K562 (cell line): Measurements from ENCODE around the gene NFKBIB. TPM values are rescaled to one million over a fixed set of nuclear protein-coding genes. Genes with fewer than 3 reads are reported as not detected.

ENCODE experiments used
- ASH1L ChIP-seq: fragments of 450-650 bp; IDR thresholded peaks from 2 replicates; pipeline ENCODE4 v1.6.1; 2018; ENCODE audit warnings: borderline replicate concordance, mild to moderate bottlenecking, low read depth; ENCODE audit not compliant: partially characterized antibody
- CREBBP ChIP-seq: IDR thresholded peaks from one replicate; pipeline ENCODE4 v1.6.1; 2012; ENCODE audit warnings: low read depth, mild to moderate bottlenecking, control low read depth, inconsistent platforms, low read length
- EP300 ChIP-seq: IDR thresholded peaks from 2 replicates; pipeline ENCODE4 v1.6.1; 2012; ENCODE audit warnings: low read length, improper control_type of control experiment
- NFXL1 ChIP-seq: fragments of 450-650 bp; formaldehyde crosslinking; IDR thresholded peaks from 2 replicates; pipeline ENCODE4 v1.4.0; 2021; ENCODE audit warnings: mild to moderate bottlenecking
- RBBP5 ChIP-seq: fragments of 200-600 bp; sonication (generic); IDR thresholded peaks from 2 replicates; pipeline ENCODE4 v1.6.1; 2012; ENCODE audit warnings: borderline replicate concordance, mild to moderate bottlenecking, low read length, control low read depth, inconsistent platforms; ENCODE audit not compliant: insufficient read depth, poor library complexity, severe bottlenecking
- SETDB1 ChIP-seq: IDR thresholded peaks from one replicate; pipeline ENCODE4 v1.6.1; 2012; ENCODE audit warnings: low read length, control low read depth, inconsistent platforms
- SUPT5H ChIP-seq: fragments of 450-650 bp; IDR thresholded peaks from 2 replicates; pipeline ENCODE4 v1.6.1; 2016
- XRCC3 ChIP-seq: fragments of 450-650 bp; IDR thresholded peaks from 2 replicates; pipeline ENCODE4 v1.6.1; 2017; ENCODE audit warnings: mild to moderate bottlenecking, moderate library complexity
- ZBED1 ChIP-seq: IDR thresholded peaks from 2 replicates; pipeline ENCODE4 v1.6.1; 2014
- ZNF143 ChIP-seq: sonication (generic); formaldehyde crosslinking; IDR thresholded peaks from 2 replicates; pipeline ENCODE4 v1.9.0; 2022; ENCODE audit warnings: mild to moderate bottlenecking, missing genetic modification reagents
- ZNF408 ChIP-seq: fragments of 250-450 bp; sonication (Bioruptor Pico); IDR thresholded peaks from 2 replicates; pipeline ENCODE4 v1.4.0; 2020; ENCODE audit warnings: low read depth, mild to moderate bottlenecking, moderate library complexity
- polyA plus RNA-seq, 8 experiments: library from polyadenylated mRNA; depleted of rRNA in 4 of 8; stranded (reverse) in 5 of 8; unstranded in 3 of 8; fragments of >200 nt; fragmentation: Nextera tagmentation in 2 of 8; fragmentation: Illumina TruSeq in 1 of 8; extraction: Ambion mirVana in 2 of 8; extraction: Trizol in 1 of 8; gene quantifications; 2 replicates each; pipeline versions ENCODE4 v1.2.1 to v1.2.3, GENCODE V29; 2011 to 2014; ENCODE audit warnings: inconsistent platforms in 1 of 8, missing spikeins in 1 of 8
- total RNA-seq, 7 experiments: library from RNA; depleted of rRNA in 6 of 7; stranded (reverse); fragments of >200 nt in 6 of 7; fragmentation: Illumina TruSeq in 2 of 7; extraction: Trizol in 2 of 7; gene quantifications; 2 replicates each; pipeline versions ENCODE4 v1.2.1 to v1.2.3, GENCODE V29; 2011 to 2021; ENCODE audit warnings: low replicate concordance in 1 of 7
- TF ChIP-seq, protein P1 (sequence below): fragments of 200-600 bp; sonication (generic); IDR thresholded peaks from one replicate; pipeline ENCODE4 v1.6.1; 2012; ENCODE audit warnings: mild to moderate bottlenecking, low read depth, low read length, inconsistent platforms
- TF ChIP-seq, protein P2 (sequence below): fragments of 450-650 bp; IDR thresholded peaks from 2 replicates; pipeline ENCODE4 v1.6.1; 2016; ENCODE audit warnings: missing biosample characterization, missing genetic modification characterization
- TF ChIP-seq, protein P3 (sequence below): sonication (generic); formaldehyde crosslinking; IDR thresholded peaks from 2 replicates; pipeline ENCODE4 v1.8.1; 2023; ENCODE audit warnings: mild to moderate bottlenecking, missing genetic modification reagents

NFKBIB gene
- total and polyA plus RNA-seq, 9 of the 15 experiments (the other 6 are each of a cell fraction or from before 2014, with no cell fraction given) = 1.5 to 44.9 (median 10.4) TPM

DNA sequence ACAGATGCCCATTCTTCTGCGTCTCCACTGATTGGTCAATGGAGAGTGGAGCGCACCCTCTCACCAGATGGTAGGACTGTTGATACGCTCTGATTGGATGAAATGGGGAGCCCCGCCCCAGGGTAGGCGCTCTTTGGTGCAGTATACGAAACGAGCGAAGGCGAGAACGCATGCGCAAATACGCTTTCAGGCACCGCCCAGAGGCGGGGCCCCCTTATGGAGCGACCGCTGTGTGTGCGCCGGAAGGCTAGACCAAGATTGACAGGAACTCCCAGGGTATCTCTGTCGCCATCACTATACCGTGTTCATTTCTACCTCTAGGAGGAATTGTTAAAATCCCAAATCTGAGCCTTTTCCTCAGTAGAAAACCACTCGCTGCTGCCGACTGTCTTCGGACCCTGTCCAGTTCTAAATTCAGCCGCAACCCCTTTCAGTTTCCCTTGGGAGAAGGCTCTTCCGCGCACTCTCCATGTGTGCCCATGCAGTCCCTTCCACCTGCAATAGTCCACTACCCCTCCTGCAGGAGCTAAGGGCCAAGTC, 49.3 kb upstream of the NFKBIB start (continued):
- TF ChIP-seq, protein P1, sequence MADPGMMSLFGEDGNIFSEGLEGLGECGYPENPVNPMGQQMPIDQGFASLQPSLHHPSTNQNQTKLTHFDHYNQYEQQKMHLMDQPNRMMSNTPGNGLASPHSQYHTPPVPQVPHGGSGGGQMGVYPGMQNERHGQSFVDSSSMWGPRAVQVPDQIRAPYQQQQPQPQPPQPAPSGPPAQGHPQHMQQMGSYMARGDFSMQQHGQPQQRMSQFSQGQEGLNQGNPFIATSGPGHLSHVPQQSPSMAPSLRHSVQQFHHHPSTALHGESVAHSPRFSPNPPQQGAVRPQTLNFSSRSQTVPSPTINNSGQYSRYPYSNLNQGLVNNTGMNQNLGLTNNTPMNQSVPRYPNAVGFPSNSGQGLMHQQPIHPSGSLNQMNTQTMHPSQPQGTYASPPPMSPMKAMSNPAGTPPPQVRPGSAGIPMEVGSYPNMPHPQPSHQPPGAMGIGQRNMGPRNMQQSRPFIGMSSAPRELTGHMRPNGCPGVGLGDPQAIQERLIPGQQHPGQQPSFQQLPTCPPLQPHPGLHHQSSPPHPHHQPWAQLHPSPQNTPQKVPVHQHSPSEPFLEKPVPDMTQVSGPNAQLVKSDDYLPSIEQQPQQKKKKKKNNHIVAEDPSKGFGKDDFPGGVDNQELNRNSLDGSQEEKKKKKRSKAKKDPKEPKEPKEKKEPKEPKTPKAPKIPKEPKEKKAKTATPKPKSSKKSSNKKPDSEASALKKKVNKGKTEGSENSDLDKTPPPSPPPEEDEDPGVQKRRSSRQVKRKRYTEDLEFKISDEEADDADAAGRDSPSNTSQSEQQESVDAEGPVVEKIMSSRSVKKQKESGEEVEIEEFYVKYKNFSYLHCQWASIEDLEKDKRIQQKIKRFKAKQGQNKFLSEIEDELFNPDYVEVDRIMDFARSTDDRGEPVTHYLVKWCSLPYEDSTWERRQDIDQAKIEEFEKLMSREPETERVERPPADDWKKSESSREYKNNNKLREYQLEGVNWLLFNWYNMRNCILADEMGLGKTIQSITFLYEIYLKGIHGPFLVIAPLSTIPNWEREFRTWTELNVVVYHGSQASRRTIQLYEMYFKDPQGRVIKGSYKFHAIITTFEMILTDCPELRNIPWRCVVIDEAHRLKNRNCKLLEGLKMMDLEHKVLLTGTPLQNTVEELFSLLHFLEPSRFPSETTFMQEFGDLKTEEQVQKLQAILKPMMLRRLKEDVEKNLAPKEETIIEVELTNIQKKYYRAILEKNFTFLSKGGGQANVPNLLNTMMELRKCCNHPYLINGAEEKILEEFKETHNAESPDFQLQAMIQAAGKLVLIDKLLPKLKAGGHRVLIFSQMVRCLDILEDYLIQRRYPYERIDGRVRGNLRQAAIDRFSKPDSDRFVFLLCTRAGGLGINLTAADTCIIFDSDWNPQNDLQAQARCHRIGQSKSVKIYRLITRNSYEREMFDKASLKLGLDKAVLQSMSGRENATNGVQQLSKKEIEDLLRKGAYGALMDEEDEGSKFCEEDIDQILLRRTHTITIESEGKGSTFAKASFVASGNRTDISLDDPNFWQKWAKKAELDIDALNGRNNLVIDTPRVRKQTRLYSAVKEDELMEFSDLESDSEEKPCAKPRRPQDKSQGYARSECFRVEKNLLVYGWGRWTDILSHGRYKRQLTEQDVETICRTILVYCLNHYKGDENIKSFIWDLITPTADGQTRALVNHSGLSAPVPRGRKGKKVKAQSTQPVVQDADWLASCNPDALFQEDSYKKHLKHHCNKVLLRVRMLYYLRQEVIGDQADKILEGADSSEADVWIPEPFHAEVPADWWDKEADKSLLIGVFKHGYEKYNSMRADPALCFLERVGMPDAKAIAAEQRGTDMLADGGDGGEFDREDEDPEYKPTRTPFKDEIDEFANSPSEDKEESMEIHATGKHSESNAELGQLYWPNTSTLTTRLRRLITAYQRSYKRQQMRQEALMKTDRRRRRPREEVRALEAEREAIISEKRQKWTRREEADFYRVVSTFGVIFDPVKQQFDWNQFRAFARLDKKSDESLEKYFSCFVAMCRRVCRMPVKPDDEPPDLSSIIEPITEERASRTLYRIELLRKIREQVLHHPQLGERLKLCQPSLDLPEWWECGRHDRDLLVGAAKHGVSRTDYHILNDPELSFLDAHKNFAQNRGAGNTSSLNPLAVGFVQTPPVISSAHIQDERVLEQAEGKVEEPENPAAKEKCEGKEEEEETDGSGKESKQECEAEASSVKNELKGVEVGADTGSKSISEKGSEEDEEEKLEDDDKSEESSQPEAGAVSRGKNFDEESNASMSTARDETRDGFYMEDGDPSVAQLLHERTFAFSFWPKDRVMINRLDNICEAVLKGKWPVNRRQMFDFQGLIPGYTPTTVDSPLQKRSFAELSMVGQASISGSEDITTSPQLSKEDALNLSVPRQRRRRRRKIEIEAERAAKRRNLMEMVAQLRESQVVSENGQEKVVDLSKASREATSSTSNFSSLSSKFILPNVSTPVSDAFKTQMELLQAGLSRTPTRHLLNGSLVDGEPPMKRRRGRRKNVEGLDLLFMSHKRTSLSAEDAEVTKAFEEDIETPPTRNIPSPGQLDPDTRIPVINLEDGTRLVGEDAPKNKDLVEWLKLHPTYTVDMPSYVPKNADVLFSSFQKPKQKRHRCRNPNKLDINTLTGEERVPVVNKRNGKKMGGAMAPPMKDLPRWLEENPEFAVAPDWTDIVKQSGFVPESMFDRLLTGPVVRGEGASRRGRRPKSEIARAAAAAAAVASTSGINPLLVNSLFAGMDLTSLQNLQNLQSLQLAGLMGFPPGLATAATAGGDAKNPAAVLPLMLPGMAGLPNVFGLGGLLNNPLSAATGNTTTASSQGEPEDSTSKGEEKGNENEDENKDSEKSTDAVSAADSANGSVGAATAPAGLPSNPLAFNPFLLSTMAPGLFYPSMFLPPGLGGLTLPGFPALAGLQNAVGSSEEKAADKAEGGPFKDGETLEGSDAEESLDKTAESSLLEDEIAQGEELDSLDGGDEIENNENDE = no peak
- TF ChIP-seq SUPT5H (peak; percentile 76), SETDB1 (no peak), ASH1L (no peak), ZBED1 (no peak), RBBP5 (no peak), ZNF143 (CRISPR knock-in tag) (no peak), ZNF408 (no peak), CREBBP (no peak), EP300 (no peak; the same call in 1 of the 2 replicates), NFXL1 (CRISPR knock-in tag) (no peak), XRCC3 (no peak)
- TF ChIP-seq, protein P2, sequence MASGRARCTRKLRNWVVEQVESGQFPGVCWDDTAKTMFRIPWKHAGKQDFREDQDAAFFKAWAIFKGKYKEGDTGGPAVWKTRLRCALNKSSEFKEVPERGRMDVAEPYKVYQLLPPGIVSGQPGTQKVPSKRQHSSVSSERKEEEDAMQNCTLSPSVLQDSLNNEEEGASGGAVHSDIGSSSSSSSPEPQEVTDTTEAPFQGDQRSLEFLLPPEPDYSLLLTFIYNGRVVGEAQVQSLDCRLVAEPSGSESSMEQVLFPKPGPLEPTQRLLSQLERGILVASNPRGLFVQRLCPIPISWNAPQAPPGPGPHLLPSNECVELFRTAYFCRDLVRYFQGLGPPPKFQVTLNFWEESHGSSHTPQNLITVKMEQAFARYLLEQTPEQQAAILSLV (tag) = no peak
- TF ChIP-seq, protein P3, sequence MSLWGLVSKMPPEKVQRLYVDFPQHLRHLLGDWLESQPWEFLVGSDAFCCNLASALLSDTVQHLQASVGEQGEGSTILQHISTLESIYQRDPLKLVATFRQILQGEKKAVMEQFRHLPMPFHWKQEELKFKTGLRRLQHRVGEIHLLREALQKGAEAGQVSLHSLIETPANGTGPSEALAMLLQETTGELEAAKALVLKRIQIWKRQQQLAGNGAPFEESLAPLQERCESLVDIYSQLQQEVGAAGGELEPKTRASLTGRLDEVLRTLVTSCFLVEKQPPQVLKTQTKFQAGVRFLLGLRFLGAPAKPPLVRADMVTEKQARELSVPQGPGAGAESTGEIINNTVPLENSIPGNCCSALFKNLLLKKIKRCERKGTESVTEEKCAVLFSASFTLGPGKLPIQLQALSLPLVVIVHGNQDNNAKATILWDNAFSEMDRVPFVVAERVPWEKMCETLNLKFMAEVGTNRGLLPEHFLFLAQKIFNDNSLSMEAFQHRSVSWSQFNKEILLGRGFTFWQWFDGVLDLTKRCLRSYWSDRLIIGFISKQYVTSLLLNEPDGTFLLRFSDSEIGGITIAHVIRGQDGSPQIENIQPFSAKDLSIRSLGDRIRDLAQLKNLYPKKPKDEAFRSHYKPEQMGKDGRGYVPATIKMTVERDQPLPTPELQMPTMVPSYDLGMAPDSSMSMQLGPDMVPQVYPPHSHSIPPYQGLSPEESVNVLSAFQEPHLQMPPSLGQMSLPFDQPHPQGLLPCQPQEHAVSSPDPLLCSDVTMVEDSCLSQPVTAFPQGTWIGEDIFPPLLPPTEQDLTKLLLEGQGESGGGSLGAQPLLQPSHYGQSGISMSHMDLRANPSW (CRISPR knock-in tag) = no peak
